Measurements from ENCODE around the gene VAV3.

- TF ChIP-seq CTCF (IDR thresholded peaks at IDR 0.05 in 2 of 3, conservative IDR thresholded peaks at IDR 0.05 in 1 of 3; ENCODE audit: borderline replicate concordance in 1 of 3, insufficient read depth in 1 of 3, low read depth in 2 of 3, low read length in 2 of 3) (no peak), POLR2AphosphoS5 (IDR thresholded peaks at IDR 0.05; ENCODE audit: low read depth, low read length) (no peak), JUND (IDR thresholded peaks at IDR 0.05) (no peak), MAX (IDR thresholded peaks at IDR 0.05) (no peak), EGR1 (IDR thresholded peaks at IDR 0.05; ENCODE audit: low read depth) (no peak)
Observed at GRCh38 chr1:107879927-107880326, 85.1 kb downstream of the VAV3 start.
